Measurements from ENCODE around the gene MTUS2.

Gene MTUS2

DNA sequence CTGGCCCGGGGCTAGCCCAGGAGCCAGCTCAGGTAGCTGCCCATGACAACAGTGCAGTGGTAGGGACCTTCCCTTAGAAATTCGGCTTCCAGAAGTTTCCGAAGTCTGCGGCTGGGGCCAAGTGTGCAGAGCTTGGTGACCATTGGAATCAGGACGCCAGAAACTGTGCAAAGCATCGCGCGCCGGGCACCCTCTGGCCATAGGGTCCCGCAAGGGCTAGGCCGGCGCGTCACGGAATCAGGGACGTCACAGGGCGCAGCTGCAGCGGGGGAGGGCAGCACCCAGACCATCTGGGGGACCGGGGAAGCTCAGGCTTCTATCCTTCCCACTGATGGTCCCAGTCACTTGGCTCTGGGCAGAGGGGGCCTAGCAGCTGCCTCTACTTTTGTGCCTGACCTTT, 219.1 kb downstream of the MTUS2 start:
- no peak for DNase-seq

DNA sequence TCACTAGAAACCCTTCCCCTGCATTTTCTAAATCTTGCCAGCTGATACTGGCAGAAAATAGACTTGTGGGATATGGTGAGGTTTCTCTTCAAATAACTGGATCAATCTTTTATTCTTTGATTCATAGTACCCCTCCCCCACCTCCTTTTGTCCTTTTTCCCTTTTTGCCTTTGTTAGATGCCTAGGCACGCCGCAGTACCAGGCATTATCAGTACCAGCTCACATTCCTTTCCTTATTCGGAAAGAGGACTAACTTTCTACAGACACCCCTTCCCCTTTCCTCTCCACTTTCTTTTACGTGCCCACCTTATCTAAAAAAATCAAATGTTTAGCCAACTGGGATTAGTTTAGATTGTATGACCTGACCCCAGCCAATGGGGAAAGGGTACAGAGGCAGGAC, 226.4 kb downstream of the MTUS2 start:
- no peak for DNase-seq

DNA sequence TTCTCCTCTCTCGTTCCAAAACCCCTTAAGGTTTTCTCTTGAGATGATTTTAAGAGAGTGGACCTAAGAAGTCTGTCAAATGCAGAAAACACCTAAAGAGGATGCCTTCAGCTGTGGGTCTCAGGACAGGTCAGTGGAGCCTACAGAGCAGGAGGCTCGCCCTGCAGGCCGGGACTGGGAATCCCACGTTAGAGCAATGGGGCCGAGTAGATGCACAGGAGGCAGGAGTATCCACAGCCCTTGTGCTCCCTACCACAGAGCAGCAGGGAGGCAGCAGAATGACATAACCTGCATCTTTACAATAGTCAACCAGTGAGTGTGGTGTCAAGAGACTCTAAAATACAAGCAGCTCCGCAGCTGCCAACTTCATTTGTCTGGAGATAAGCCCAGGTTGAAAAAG, 229.4 kb downstream of the MTUS2 start:
- no peak for DNase-seq

DNA sequence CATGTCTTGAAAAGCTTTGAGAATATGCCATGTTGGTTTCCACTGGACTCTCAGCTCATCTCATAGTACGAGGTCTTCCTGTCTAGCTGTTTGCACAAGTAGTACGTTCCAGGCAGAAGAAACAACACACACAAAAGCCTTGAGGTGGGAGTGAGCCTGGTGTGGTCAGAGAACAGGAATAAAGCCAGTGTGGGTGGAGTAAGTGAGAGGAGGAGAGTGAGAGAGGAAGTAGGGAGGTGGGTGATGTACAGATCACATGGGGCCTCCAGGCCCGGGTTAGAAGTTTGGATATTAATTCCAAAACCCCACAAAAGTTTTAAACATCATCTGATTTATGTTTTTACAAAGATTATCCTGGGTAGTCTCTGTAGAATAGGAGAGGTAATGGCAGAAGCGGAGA, 230.6 kb downstream of the MTUS2 start:
- DNase-seq = no peak

DNA sequence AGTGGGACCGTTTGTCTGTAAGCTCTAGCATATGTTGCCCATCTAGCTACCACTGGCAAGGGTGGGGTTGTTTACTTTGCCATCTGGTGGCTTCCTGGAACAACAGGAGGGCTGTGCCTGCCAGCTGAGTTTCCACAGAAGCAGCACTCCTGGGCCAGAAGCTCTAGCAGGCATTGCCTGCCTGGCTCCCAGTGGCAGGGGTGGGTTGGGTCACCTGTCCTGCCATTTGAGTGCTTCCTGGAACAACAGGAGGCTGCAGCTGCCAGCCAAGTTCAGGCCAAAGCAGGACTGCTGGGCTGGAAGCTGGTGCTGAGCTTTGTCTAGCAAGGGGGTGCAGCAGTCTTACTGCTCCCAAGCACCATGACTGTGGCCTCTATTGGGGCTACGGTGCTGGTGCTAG, 239.7 kb downstream of the MTUS2 start:
- DNase-seq = no peak

DNA sequence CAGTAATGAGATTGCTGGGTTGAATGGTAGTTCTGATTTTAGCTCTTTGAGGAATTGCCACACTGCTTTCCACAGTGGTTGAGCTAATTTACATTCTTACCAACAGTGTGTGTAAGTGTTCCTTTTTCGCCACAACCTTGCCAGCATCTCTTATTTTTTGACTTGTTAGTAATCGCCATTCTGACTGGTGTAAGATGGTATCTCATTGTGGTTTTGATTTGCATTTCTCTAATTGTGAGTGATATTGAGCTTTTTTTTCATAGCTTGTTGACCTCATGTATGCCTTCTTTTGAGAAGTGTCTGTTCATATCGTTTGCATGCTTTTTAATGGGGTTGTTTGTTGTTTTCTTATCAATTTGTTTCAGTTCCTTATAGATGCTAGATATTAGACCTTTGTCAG, 245.0 kb downstream of the MTUS2 start:
- no peak for DNase-seq

DNA sequence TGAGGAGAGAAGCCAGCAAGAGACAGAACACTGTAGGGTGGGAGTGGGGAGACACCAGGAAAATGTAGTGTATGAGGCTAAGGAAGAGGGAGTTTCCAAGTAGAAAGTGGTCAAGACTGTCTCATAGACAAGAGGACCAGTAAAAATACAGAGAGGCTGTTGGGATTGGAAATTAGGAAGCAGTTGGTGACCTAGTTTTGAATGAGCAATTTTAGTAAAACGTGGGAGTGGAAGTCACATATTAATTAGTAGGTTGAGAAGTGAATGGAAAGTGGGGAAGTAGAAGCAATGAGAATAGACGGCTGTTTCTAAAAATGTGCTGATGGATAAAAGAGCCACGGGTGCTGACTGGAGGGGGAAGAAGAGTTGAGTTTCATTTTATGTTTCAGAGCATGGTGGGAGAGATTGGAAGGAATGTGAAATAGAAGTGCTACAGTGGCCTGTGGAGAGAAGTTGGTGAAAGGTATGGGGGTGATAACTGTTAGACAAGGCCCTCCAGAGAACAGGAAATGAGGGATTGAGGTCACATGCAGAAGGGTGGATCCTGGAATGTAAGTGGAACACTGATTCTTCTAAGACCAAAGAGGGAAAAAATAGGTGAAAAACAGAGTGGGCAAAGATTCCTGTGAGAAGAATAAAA, 247.3 kb downstream of the MTUS2 start:
- DNase-seq = no peak

DNA sequence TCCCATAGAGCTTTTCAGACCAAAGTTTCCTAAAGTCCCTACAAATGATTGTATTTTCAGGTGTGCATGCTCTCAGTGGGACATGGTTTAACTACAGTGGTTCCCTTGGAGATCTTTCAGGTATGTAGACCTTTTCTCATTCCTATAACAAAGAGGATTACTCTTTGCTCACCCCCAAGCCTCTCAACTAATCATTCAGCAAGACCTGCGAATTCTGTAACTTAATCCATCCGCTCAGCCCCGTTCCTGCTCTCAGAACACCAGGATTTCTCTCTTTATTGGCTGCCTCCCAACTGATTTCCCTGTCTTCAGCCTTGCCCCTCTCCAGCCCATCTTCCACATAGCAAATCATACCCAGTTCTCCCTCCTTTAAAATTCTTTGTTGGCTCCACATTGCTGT, 253.6 kb downstream of the MTUS2 start:
- DNase-seq = no peak

DNA sequence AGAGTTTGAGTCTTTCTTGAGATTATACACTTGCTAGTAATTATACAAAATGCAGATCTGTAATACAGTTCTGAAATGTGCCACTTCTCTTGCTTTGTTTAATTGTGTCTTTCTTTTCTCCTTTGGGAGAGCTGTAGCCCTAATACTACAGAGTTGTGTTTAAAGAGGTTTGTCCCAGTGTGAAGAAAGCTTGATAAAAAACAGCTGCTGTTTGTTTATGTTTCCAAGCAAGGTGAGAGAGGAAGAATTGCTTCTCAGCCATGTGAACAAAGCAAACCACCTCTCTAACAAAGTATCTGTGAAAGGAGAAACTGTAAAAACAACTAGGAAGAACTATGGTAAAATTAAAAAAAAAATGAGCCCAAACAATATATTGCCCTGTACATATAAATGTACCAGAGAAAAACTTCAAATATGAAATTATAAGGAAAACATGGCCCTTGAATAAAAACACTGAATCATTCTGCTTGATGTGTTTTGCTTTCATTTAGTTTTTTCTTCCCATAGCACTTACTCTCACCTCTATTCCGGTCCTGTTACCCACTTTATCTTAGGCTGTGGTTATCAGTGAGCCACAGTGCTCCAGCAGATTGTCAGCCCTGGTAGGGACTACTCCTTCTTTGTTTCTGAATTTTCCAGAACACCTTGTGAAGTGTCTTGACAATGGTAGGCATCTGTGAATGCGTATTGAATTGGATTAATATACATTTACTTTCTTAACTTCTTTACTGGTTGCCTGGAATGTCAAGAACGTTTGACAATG, 257.1 kb downstream of the MTUS2 start:
- DNase-seq = no peak

DNA sequence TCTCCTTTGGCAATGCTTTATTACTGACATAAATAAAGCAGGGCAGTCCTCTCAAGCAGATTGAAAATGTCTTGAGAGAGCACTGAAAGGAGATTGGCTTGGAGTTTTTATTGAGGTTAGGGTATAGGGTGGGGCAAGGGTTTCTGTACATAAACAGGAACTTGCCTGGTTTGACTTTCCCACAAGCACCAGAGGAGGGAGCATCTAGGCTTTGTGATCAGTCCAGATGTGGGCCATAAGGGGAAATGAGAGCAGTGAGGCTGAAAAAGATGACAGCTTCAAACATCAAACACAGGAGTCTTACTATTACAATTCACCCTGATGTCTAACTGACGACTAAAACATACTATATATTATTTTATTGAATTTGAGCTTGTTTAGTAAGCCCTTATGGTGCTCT, 260.9 kb downstream of the MTUS2 start:
- DNase-seq = no peak

DNA sequence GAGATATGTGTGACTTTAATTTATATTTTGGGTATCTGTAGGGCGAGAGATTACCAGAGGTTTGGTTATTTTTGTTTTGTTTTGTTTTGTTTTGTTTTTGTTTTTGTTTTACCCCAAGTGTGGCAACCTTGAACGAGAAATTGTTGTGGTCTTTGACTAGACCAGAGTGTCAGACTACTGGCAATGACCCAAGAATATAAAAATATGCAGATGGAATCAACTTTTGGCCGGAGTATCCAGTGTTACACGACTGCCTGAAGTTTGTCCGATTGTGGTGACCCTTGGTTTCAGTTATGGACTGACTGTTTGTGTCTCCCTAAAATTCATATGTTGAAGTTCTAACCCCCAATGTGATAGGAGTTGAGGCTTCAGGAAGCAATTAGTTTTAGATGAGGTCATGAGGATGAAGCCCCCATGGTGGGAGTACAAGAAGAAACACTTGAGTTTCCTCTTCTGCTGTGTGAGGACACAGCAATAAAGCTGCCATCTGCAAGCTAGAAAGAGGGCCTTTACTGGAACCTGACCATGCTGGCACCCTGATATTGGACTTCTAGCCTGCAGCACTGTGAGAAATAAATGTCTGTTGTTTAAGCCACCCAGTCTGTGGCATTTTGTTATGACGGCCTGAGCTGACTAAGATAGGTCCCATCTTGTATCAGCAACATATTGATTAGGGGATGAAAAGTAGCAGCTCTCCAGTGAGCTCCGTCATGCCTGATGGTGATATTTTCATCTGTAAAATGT, 261.7 kb downstream of the MTUS2 start:
- no peak for DNase-seq

DNA sequence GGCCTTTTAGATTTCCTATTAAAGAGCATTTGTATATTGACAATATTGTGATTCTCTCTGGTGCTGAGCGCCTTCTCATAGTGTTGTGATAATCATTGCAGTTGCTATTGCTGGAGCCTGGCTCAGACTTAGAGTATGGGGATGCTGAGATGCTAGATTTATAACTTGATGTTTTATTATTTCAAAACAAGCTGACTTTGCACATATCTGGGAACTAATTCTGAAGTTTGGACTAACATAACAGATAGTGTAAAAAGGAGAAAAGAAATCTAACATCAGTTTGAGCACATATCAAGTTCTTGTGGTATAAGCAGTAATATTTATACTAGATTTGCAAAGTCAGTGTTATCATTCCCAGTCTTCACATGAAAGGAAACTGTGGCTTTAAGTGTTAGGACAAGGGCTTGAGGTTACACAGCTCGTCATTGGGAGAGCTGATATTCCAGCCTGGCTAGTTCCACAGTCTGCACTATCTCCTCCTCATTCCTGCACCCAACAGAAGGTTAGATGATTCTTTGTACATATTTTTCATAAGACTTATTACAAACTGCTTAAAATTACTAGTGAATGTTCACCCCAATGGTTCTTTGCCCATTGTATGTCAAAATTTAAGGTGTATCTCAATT, 279.8 kb downstream of the MTUS2 start:
- DNase-seq = no peak

DNA sequence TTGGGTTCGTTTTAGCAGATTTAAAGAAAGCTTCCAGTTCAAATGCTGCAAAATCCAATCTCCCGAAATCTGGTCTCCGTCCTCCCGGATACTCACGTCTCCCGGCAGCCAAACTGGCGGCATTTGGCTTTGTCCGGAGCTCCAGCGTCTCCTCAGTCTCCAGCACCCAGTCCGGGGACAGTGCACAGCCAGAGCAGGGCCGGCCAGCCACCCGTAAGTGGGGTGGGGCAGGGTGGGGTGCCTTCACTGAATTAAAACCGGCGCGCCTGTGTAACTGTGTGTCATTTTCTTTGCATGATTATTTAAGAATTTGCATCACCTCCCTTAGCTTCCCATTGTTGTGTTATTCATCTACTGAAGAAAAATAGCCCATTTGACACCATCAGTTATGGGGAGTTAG, 280.6 kb downstream of the MTUS2 start:
- no peak for DNase-seq

DNA sequence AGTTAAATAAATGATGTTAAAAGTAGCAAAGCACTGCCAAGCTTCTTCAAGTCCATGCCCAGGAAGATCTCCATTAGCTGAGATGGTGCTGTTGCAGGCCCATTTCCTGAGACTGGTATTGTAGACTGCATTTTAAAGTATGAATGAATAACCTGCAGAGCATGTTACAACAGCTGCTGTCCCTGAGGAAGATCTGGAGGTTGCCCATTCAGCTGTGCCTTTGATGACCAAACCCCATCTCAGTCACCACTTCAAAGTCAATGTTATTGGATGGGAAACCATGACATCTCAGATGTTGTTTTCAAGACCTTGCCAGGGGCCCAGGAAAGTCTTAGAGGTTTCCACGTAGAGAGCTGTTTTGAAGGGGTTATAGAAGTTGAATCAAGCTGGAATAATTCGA, 281.3 kb downstream of the MTUS2 start:
- DNase-seq = no peak

DNA sequence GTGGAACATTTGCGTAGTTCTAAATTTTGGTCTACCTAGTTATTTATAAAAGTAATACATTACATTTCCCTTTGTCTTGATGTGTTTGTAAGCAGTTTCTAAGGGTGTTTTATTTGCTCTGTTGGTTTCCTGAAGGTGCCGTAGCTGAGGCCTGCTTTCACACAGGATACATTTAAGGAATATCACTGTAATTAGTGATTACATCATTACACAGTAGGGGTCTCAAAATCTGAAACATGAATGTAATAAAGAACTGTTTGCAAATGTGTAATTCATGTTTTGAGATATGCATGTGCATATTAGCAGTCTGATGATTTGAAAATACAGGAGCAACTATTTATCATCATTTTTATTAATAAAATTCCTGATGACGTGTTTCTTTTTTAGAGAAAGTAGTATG, 281.8 kb downstream of the MTUS2 start:
- no peak for DNase-seq

DNA sequence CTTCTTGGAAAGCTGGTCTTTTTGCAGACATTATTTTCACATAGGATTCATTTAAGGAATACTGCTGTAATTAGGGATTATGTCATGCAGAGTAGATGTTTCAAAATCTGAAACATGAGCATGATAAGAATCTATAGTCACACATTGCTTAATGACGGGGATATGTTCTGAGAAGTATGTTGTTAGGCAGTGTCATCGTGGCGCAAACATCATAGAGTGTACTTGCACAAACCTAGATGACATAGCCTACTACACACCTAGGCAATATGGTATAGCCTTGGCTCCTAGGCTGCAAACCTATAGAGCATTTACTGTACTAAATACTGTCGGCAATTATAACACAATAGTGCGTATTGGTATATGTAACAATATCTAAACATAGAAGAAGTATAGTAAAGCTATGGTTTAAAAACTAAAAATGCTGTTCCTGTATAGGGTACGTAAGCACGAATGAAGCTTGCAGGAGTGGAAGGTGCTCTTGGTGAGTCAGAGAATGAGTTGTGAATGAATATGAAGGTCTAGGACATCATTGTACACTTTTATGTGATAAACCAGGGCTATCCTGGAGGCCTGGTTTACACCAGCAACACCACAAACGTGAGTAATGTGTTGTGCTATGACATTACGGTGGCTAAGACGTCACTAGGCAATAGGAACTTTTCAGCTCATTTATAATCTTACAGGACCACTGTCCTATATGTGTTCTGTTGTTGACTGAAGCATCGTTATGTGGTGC, 283.1 kb downstream of the MTUS2 start:
- no peak for DNase-seq

DNA sequence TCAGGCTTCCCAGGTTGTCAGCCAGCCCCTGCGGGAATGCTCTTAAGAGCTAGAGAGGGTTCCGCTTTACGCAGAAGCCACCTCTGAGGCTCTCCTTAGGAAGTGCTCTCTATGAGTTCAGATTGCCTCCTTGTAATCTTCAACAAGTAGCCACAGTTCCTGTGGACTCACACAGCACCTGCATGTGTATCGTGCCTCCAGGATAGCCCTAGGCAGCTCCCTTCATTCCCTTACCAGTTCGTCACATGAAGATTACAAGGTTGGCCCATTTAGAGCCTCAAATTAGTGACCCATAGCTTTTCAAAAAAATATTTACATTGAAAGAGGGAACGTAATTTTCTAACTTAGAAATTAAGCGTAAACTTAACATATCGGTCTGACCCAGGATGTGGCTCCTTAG, 284.3 kb downstream of the MTUS2 start:
- no peak for DNase-seq

DNA sequence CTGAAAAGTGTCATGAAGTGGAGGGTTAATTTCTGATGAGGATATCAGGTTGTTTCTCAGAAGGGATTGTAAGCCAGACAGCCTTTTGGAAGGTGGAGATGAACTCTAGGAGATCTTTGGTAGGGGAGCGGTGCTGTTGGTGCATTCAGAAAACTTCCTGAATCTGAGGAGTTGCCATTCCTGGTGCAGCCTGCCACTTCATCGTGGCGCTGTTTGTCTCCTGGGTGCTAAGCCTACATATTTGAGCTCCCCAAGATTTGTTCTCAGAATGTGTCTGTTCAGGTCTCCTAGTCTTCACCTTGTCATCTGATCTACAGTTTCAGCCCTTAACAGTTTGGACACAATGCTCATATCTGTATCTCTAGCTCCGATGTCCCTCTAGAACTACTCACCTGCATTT, 285.6 kb downstream of the MTUS2 start:
- no peak for DNase-seq

DNA sequence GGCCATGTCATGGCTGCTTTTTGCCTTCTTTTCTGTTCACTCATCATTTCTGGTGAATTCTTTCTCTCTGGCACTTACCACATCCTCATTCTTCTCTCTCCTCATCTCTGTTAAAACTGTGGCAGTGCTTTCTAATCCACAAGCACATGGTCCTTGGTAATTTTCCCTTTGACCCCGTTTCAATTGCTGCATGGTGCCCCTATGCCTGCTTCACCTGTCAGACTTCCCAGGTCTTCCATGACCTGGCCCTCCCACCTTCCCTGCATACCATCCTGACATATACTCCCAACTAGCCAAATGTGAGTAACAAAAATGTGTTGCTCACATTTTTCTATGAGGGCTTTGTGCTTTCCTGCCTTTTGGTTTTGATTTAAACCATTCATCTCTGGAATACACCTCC, 286.5 kb downstream of the MTUS2 start:
- DNase-seq = no peak

DNA sequence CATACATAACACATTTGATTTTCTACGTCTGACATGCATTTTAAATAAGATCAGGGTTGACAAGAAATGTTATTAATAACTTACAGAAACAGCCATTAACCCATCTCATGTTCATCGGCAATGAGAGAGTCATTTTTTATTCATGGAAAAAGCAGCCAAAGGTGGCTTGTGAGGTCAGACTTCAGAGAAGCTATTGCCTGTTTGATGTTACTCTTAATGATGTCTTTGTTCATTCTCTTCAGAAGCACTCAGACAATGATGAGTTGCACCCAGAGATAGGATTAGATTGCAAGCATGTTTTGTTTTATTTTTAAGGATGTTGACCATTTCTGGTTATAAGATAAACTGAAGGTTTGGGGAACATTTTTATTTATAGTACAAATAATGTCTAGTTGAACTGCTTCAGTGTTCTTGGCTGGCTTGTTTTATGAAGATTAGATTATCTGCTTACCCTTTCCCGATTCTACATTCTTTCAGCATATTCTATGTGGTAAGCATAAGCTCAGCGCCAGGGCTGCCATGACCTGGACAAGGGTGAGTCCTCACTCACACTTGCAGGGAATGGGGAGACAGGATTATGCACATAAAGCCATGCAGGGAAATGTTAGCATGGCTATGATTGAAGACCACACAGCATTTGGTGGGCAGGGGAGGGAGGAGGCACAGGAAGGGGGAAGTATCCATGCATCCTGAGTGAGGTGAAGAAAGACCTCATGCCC, 288.1 kb downstream of the MTUS2 start:
- no peak for DNase-seq

DNA sequence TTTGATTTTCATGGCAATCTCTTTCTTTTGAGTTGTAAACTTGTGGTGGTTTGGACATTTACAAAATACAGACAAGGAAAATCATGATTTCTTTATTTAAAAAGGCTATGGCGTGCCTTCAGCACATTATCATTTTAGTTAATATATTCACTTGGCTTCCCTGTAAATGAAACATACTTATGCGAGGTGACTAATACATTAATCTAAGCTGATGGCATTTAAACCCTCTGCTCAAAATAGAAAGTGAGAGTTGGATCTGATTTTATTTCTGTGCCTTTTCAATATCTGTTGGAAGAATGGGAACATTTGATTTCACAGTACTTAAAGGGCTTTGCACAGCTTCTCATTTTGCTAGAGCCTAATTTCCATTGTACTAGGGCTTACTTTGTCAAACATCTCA, 289.8 kb downstream of the MTUS2 start:
- DNase-seq = no peak

DNA sequence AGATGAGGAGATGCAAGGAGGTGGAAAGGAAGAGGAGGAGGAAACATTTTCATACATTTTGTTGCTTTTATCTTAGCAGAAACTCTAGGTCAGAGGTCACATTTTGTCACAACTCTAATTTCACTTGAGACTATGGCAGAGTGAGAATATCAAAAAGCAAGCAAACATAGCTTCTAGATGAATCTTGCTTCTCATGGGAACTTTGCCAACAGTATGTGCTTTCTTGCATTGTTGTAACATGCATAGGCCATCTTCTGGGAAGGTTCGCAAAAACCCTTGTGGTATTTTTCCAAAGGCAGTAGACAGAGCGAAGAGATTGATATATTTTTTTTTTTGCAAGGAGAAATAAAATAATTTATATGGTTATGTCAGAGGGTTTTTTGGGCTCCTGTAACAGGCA, 291.3 kb downstream of the MTUS2 start:
- no peak for DNase-seq

Data from NCI-H1092 treated with DMSO at 0.1 percent for 48 hours (cell line).